Stimulated activated CD8-positive, alpha-beta memory T cell treated with anti-CD3 and anti-CD28 coated beads, Interleukin-2, amount 100 ng/mL, for 48 hours (primary cell): ENCODE data around the gene TRPM5.

ENCODE experiments used
- DNase-seq, 2 donors: peaks; one replicate each; pipeline ENCODE4 v3.0.0-alpha.2; 2020; ENCODE audit warnings: low read depth in 2 of 2

TRPM5 gene

GRCh38 chr11:2471048-2471803 is 26.9 kb upstream of the TRPM5 start:
- no peak for DNase-seq

- no peak for DNase-seq
Measured at GRCh38 chr11:2470495-2470894, 26.2 kb upstream of the TRPM5 start.

- DNase-seq = no peak
Measured at GRCh38 chr11:2468363-2469235, 24.3 kb upstream of the TRPM5 start.

- DNase-seq = no peak
Measured at GRCh38 chr11:2467695-2468055, 23.4 kb upstream of the TRPM5 start.

- DNase-seq = no peak
Measured at GRCh38 chr11:2466869-2467694, 22.8 kb upstream of the TRPM5 start.

GRCh38 chr11:2466069-2466801 is 21.9 kb upstream of the TRPM5 start:
- no peak for DNase-seq

GRCh38 chr11:2465202-2466068 is 21.1 kb upstream of the TRPM5 start:
- DNase-seq = no peak

GRCh38 chr11:2464451-2465165 is 20.3 kb upstream of the TRPM5 start:
- no peak for DNase-seq

GRCh38 chr11:2463766-2464277 is 19.5 kb upstream of the TRPM5 start:
- no peak for DNase-seq

- no peak for DNase-seq
Measured at GRCh38 chr11:2462986-2463765, 18.9 kb upstream of the TRPM5 start.

GRCh38 chr11:2462543-2462985 is 18.2 kb upstream of the TRPM5 start:
- no peak for DNase-seq

GRCh38 chr11:2461956-2462542 is 17.7 kb upstream of the TRPM5 start:
- DNase-seq = no peak

GRCh38 chr11:2461253-2461955 is 17.1 kb upstream of the TRPM5 start:
- no peak for DNase-seq

GRCh38 chr11:2460540-2461252 is 16.4 kb upstream of the TRPM5 start:
- no peak for DNase-seq

- no peak for DNase-seq
Measured at GRCh38 chr11:2459796-2460531, 15.7 kb upstream of the TRPM5 start.

- DNase-seq = no peak
Measured at GRCh38 chr11:2459016-2459725, 14.9 kb upstream of the TRPM5 start.
